H9 (cell line): ENCODE measurements around the gene DIAPH2. TPM values are rescaled to one million over a fixed set of nuclear protein-coding genes. Genes with fewer than 3 reads are reported as not detected.

ENCODE experiments used
- DNase-seq: peaks from one replicate; pipeline ENCODE4 v3.0.0-alpha.2; 2017
- H2AFZ ChIP-seq: one replicate; pipeline ENCODE4 v1.6.1; 2013; ENCODE audit warnings: mild to moderate bottlenecking, low read length, control low read depth, moderate library complexity
- H2AK5ac ChIP-seq: 2 replicates; pipeline ENCODE4 v1.6.1; 2013; ENCODE audit warnings: low read length, control low read depth, mixed read lengths; ENCODE audit not compliant: insufficient read length
- H2BK120ac ChIP-seq: one replicate; pipeline ENCODE4 v1.6.1; 2013; ENCODE audit warnings: low read depth, mild to moderate bottlenecking, low read length, control low read depth, inconsistent platforms; ENCODE audit not compliant: poor library complexity, severe bottlenecking
- H2BK12ac ChIP-seq: 2 replicates; pipeline ENCODE4 v1.6.1; 2013; ENCODE audit warnings: low read length, control low read depth, mixed read lengths, low read depth; ENCODE audit not compliant: insufficient read length
- H2BK15ac ChIP-seq: 2 replicates; pipeline ENCODE4 v1.6.1; 2013; ENCODE audit warnings: low read depth, low read length, control low read depth
- H2BK20ac ChIP-seq: one replicate; pipeline ENCODE4 v1.6.1; 2013; ENCODE audit warnings: low read depth, mild to moderate bottlenecking, low read length, control low read depth, inconsistent platforms; ENCODE audit not compliant: poor library complexity, severe bottlenecking
- H2BK5ac ChIP-seq: 2 replicates; pipeline ENCODE4 v1.6.1; 2013; ENCODE audit warnings: low read length, control low read depth, mixed read lengths; ENCODE audit not compliant: insufficient read length
- H3K14ac ChIP-seq: 2 replicates; pipeline ENCODE4 v1.6.1; 2013; ENCODE audit warnings: low read length, control low read depth; ENCODE audit not compliant: insufficient read depth
- H3K18ac ChIP-seq: 2 replicates; pipeline ENCODE4 v1.6.1; 2013; ENCODE audit warnings: low read depth, mild to moderate bottlenecking, mixed read lengths, low read length, control low read depth; ENCODE audit not compliant: insufficient read length
- H3K23ac ChIP-seq: 2 replicates; pipeline ENCODE4 v1.6.1; 2013; ENCODE audit warnings: low read length, control low read depth, mixed read lengths, low read depth; ENCODE audit not compliant: insufficient read length
- H3K23me2 ChIP-seq: 2 replicates; pipeline ENCODE4 v1.6.1; 2013; ENCODE audit warnings: low read depth, mild to moderate bottlenecking, mixed read lengths, low read length, control low read depth; ENCODE audit not compliant: insufficient read length, poor library complexity, severe bottlenecking
- H3K27ac ChIP-seq: 2 replicates; pipeline ENCODE4 v1.5.1; 2013; ENCODE audit warnings: low read length, control low read depth, mixed read lengths, low read depth; ENCODE audit not compliant: insufficient read length
- H3K27me3 ChIP-seq: 2 replicates; pipeline ENCODE4 v1.6.1; 2013; ENCODE audit warnings: low read length, control low read depth, inconsistent platforms; ENCODE audit not compliant: insufficient read depth
- H3K4ac ChIP-seq: 2 replicates; pipeline ENCODE4 v1.6.1; 2013; ENCODE audit warnings: low read depth, mild to moderate bottlenecking, control low read depth, inconsistent platforms, low read length, moderate library complexity
- H3K4me1 ChIP-seq: 2 replicates; pipeline ENCODE4 v1.6.1; 2013; ENCODE audit warnings: low read length, control low read depth, inconsistent platforms; ENCODE audit not compliant: insufficient read depth
- H3K4me2 ChIP-seq: 2 replicates; pipeline ENCODE4 v1.6.1; 2013; ENCODE audit warnings: low read length, control low read depth, mixed read lengths; ENCODE audit not compliant: insufficient read length, insufficient read depth
- H3K56ac ChIP-seq: 2 replicates; pipeline ENCODE4 v1.6.1; 2013; ENCODE audit warnings: low read depth, mild to moderate bottlenecking, mixed read lengths, low read length, control low read depth; ENCODE audit not compliant: insufficient read length
- H3K79me1 ChIP-seq: 2 replicates; pipeline ENCODE4 v1.6.1; 2013; ENCODE audit warnings: low read depth, mild to moderate bottlenecking, moderate library complexity, low read length, control low read depth, inconsistent platforms; ENCODE audit not compliant: insufficient read depth, poor library complexity, severe bottlenecking
- H3K79me2 ChIP-seq: 2 replicates; pipeline ENCODE4 v1.6.1; 2013; ENCODE audit warnings: low read length, control low read depth, inconsistent platforms; ENCODE audit not compliant: insufficient read depth
- H3K9ac ChIP-seq: 2 replicates; pipeline ENCODE4 v1.6.1; 2013; ENCODE audit warnings: low read length, control low read depth, mixed read lengths; ENCODE audit not compliant: insufficient read length; ENCODE audit errors: extremely low read depth
- H3K9me3 ChIP-seq: one replicate; pipeline ENCODE4 v1.6.1; 2013; ENCODE audit warnings: low read depth, low read length, inconsistent platforms; ENCODE audit not compliant: control insufficient read depth
- H3T11ph ChIP-seq: one replicate; pipeline ENCODE4 v1.6.1; 2013; ENCODE audit warnings: mild to moderate bottlenecking, low read length, control low read depth, inconsistent platforms
- H4K20me1 ChIP-seq: one replicate; pipeline ENCODE4 v1.6.1; 2013; ENCODE audit not compliant: control insufficient read depth, insufficient read length, insufficient read depth
- H4K5ac ChIP-seq: 2 replicates; pipeline ENCODE4 v1.6.1; 2013; ENCODE audit warnings: low read depth, mild to moderate bottlenecking, mixed read lengths, low read length, control low read depth; ENCODE audit not compliant: insufficient read length
- H4K8ac ChIP-seq: replicated peaks from 2 replicates; pipeline ENCODE4 v1.6.1; 2013; ENCODE audit warnings: low read length, control low read depth, mixed read lengths, low read depth; ENCODE audit not compliant: insufficient read length
- H4K91ac ChIP-seq: 2 replicates; pipeline ENCODE4 v1.6.1; 2013; ENCODE audit warnings: low read depth, mild to moderate bottlenecking, moderate library complexity, mixed read lengths, low read length, control low read depth; ENCODE audit not compliant: insufficient read length
- H3K27ac Mint-ChIP-seq, 3 experiments: 2 replicates in 2 of 3; 3 replicates in 1 of 3; pipeline ENCODE4 v1.8.0; 2020 to 2021; ENCODE audit warnings: mixed read lengths in 3 of 3, mild to moderate bottlenecking in 1 of 3, moderate library complexity in 1 of 3
- H3K27me3 Mint-ChIP-seq: 2 replicates; pipeline ENCODE4 v1.8.0; 2021; ENCODE audit warnings: low read depth, mild to moderate bottlenecking, moderate library complexity, mixed read lengths
- H3K36me3 Mint-ChIP-seq, 3 experiments: 2 replicates in 2 of 3; 3 replicates in 1 of 3; pipeline ENCODE4 v1.8.0; 2020 to 2021; ENCODE audit warnings: low read depth in 3 of 3, mixed read lengths in 3 of 3; ENCODE audit not compliant: insufficient read depth in 1 of 3
- H3K4me1 Mint-ChIP-seq, 2 experiments: 2 replicates each; pipeline ENCODE4 v1.8.0; 2020; ENCODE audit warnings: mixed read lengths in 2 of 2
- H3K4me3 Mint-ChIP-seq, 2 experiments: 2 replicates in 1 of 2; 3 replicates in 1 of 2; pipeline ENCODE4 v1.8.0; 2020 to 2021; ENCODE audit warnings: mild to moderate bottlenecking in 2 of 2, mixed read lengths in 2 of 2, moderate library complexity in 1 of 2
- H3K9me3 Mint-ChIP-seq, 2 experiments: 2 replicates in 1 of 2; 3 replicates in 1 of 2; pipeline ENCODE4 v1.8.0; 2020; ENCODE audit warnings: mild to moderate bottlenecking in 2 of 2, mixed read lengths in 2 of 2, moderate library complexity in 1 of 2
- CTCF ChIP-seq: fragments of 200-600 bp; sonication (generic); conservative IDR thresholded peaks from 3 replicates; pipeline ENCODE4 v1.8.0; 2021; ENCODE audit warnings: antibody characterized with exemption, mild to moderate bottlenecking
- WGBS: extraction: QIAGEN DNeasy Blood & Tissue Kit; methylation state at CpG from one replicate; pipeline ENCODE4 v1.1.7; 2013; ENCODE audit warnings: missing lambda C conversion rate, low lambda C conversion rate, mixed read lengths; ENCODE audit not compliant: insufficient read length; ENCODE audit errors: extremely low coverage; 5-methylcytosine and 5-hydroxymethylcytosine counted together
- total RNA-seq: library from RNA; stranded (reverse); gene quantifications from 2 replicates; pipeline ENCODE4 v1.2.1, GENCODE V29; 2021

DIAPH2 gene
- total RNA-seq, 1 experiment from 2014 or later = 45.4 TPM

GRCh38 chrX:96978906-96979305 is 294.3 kb downstream of the DIAPH2 start:
- H3K79me2 ChIP-seq = no peaks in the 10 kb centered on the region
- Mint-ChIP-seq H3K27me3 (no peaks in the 10 kb centered on the region), H3K4me1 (peaks cover 9 to 21% of the 10 kb centered on the region in 2 experiments), H3K27ac (no peak overlapping the region), H3K4me3 (no peak overlapping the region), H3K36me3 (peaks cover 0 to 1% (median 0%) of the 10 kb centered on the region in 3 experiments; a peak in 1 of 7 replicates), H3K9me3 (no peaks in the 10 kb centered on the region)
- no peak overlapping the region for H2BK15ac ChIP-seq
- no peak overlapping the region for H3T11ph ChIP-seq
- H4K8ac ChIP-seq = no peak overlapping the region
- no peak overlapping the region for H2BK120ac ChIP-seq
- H4K20me1 ChIP-seq = no peaks in the 10 kb centered on the region
- H3K4ac ChIP-seq = no peak overlapping the region
- no peaks in the 10 kb centered on the region for H3K27me3 ChIP-seq
- no peak overlapping the region for H2AK5ac ChIP-seq
- no peak overlapping the region for H3K23ac ChIP-seq
- WGBS = no CpG with 5 or more reads among the region's 1 CpG
- no peak overlapping the region for H2BK5ac ChIP-seq
- DNase-seq = no peak
- no peak overlapping the region for H3K18ac ChIP-seq
- H3K9me3 ChIP-seq = no peaks in the 10 kb centered on the region
- no peaks in the 10 kb centered on the region for H3K23me2 ChIP-seq
- no peak for TF ChIP-seq CTCF
- no peaks in the 10 kb centered on the region; the same call in 1 of the 2 replicates for H3K4me1 ChIP-seq
- no peak overlapping the region for H3K9ac ChIP-seq
- H2BK20ac ChIP-seq = no peak overlapping the region
- H4K91ac ChIP-seq = no peak overlapping the region
- no peak overlapping the region for H3K4me2 ChIP-seq
- H4K5ac ChIP-seq = no peak overlapping the region
- no peak overlapping the region for H3K14ac ChIP-seq
- no peak overlapping the region for H2BK12ac ChIP-seq
- H3K56ac ChIP-seq = no peak overlapping the region
- no peaks in the 10 kb centered on the region for H3K79me1 ChIP-seq
- H3K27ac ChIP-seq = no peak overlapping the region
- no peak overlapping the region for H2AFZ ChIP-seq
